Endodermal cell (in vitro differentiated cells): ENCODE results near the gene DHX38. TPM values are rescaled to one million over a fixed set of nuclear protein-coding genes. Genes with fewer than 3 reads are reported as not detected.
"Not testable (repeated sequence)": the region's sequence is repeated elsewhere in the genome, so short reads cannot be mapped to it uniquely, and the experiment has no call there.

ENCODE experiments used
- DNase-seq: peaks from one replicate; pipeline ENCODE4 v3.0.0-alpha.2; 2017
- H3K27ac ChIP-seq: 2 replicates; pipeline ENCODE4 v1.5.1; 2013; ENCODE audit warnings: mild to moderate bottlenecking, low read depth, low read length, moderate library complexity
- H3K27me3 ChIP-seq: 2 replicates; pipeline ENCODE4 v1.6.1; 2013; ENCODE audit warnings: mild to moderate bottlenecking, low read length, moderate library complexity; ENCODE audit not compliant: insufficient read depth, control insufficient read depth, poor library complexity, severe bottlenecking
- H3K36me3 ChIP-seq: 2 replicates; pipeline ENCODE4 v1.7.0; 2013; ENCODE audit warnings: mild to moderate bottlenecking, low read length, moderate library complexity; ENCODE audit not compliant: control insufficient read depth, insufficient read depth
- H3K4me1 ChIP-seq: one replicate; pipeline ENCODE4 v1.7.0; 2013; ENCODE audit warnings: low read length; ENCODE audit not compliant: control insufficient read depth, insufficient read depth
- H3K4me3 ChIP-seq: 2 replicates; pipeline ENCODE4 v1.5.1; 2013; ENCODE audit warnings: mild to moderate bottlenecking, low read length, moderate library complexity
- H3K9ac ChIP-seq: 2 replicates; pipeline ENCODE4 v1.6.1; 2013; ENCODE audit warnings: mild to moderate bottlenecking, low read length, moderate library complexity; ENCODE audit not compliant: poor library complexity, severe bottlenecking; ENCODE audit errors: extremely low read depth
- H3K9me3 ChIP-seq: 2 replicates; pipeline ENCODE4 v1.6.1; 2013; ENCODE audit warnings: mild to moderate bottlenecking, low read length, moderate library complexity; ENCODE audit not compliant: control insufficient read depth
- H3K27ac Mint-ChIP-seq: 2 replicates; pipeline ENCODE4 v1.8.0; 2020; ENCODE audit warnings: mixed read lengths
- H3K27me3 Mint-ChIP-seq: 2 replicates; pipeline ENCODE4 v1.8.0; 2021; ENCODE audit warnings: mild to moderate bottlenecking, mixed read lengths; ENCODE audit not compliant: insufficient read depth
- H3K36me3 Mint-ChIP-seq: 2 replicates; pipeline ENCODE4 v1.8.0; 2020; ENCODE audit warnings: low read depth, mixed read lengths
- H3K4me1 Mint-ChIP-seq: 2 replicates; pipeline ENCODE4 v1.8.0; 2020; ENCODE audit warnings: mixed read lengths
- H3K4me3 Mint-ChIP-seq: 2 replicates; pipeline ENCODE4 v1.8.0; 2020; ENCODE audit warnings: mild to moderate bottlenecking, moderate library complexity, mixed read lengths
- H3K9me3 Mint-ChIP-seq: 2 replicates; pipeline ENCODE4 v1.8.0; 2020; ENCODE audit warnings: mild to moderate bottlenecking, mixed read lengths
- CTCF ChIP-seq: fragments of 200-600 bp; sonication (generic); conservative IDR thresholded peaks from 2 replicates; pipeline ENCODE4 v1.5.0; 2021; ENCODE audit warnings: antibody characterized with exemption, mild to moderate bottlenecking
- WGBS, 2 experiments: methylation state at CpG; one replicate each; pipeline versions ENCODE4 v1.1.5 to v1.1.7; 2013; ENCODE audit warnings: missing lambda C conversion rate in 2 of 2, mixed read lengths in 1 of 2; ENCODE audit not compliant: insufficient coverage in 1 of 2, insufficient read length in 1 of 2; 5-methylcytosine and 5-hydroxymethylcytosine counted together
- total RNA-seq, 2 donors: library from RNA; stranded (reverse); fragmentation: NEBNext Ultra II Directional in 1 of 2; extraction: Animal tissue kit (Norgen Biotek cat#: 25700) in 1 of 2; gene quantifications; 2 replicates in 1 of 2; 3 replicates in 1 of 2; pipeline ENCODE4 v1.2.1, GENCODE V29; 2021

DHX38 gene
- total RNA-seq, 2 donors from 2014 or later, result 66.9 to 80.1 TPM

GRCh38 chr16:72068930-72069329, 24.7 kb upstream of the DHX38 start:
- no peak overlapping the region for H3K27ac ChIP-seq
- Mint-ChIP-seq H3K9me3 (peaks cover 7% of the 10 kb centered on the region), H3K27ac (no peak overlapping the region), H3K4me1 (peaks cover 18% of the 10 kb centered on the region), H3K4me3 (no peak overlapping the region), H3K36me3 (peaks cover 6% of the 10 kb centered on the region), H3K27me3 (peaks cover 12% of the 10 kb centered on the region)
- H3K4me3 ChIP-seq, result no peak overlapping the region
- H3K9ac ChIP-seq, result no peak overlapping the region
- peaks cover 18% of the 10 kb centered on the region for H3K9me3 ChIP-seq
- no peak for DNase-seq
- H3K27me3 ChIP-seq, result no peaks in the 10 kb centered on the region
- 89 to 100% methylated on average over 4 of the region's 4 CpGs for WGBS, 2 experiments
- H3K36me3 ChIP-seq, result no peaks in the 10 kb centered on the region
- TF ChIP-seq CTCF, result no peak
- H3K4me1 ChIP-seq, result peaks cover 4% of the 10 kb centered on the region

- peaks cover 1% of the 10 kb centered on the region for H3K27me3 Mint-ChIP-seq
- H3K4me3 Mint-ChIP-seq, result peak overlapping the region; percentile 2
- no peaks in the 10 kb centered on the region for H3K36me3 ChIP-seq
- TF ChIP-seq CTCF, result no peak
- H3K4me1 ChIP-seq, result no peaks in the 10 kb centered on the region
- peak overlapping the region; percentile 94 for H3K27ac Mint-ChIP-seq
- no peak overlapping the region for H3K27ac ChIP-seq
- no peak overlapping the region for H3K4me3 ChIP-seq
- DNase-seq, result peak; percentile 80
- H3K9me3 ChIP-seq, result peaks cover 6% of the 10 kb centered on the region
- H3K9me3 Mint-ChIP-seq, result no peaks in the 10 kb centered on the region
- H3K4me1 Mint-ChIP-seq, result peaks cover 16% of the 10 kb centered on the region
- 87 to 89% methylated on average over 10 to 12 of the region's 12 CpGs for WGBS, 2 experiments
- no peak overlapping the region for H3K9ac ChIP-seq
- no peaks in the 10 kb centered on the region for H3K36me3 Mint-ChIP-seq
- H3K27me3 ChIP-seq, result no peaks in the 10 kb centered on the region
These were observed 20.9 kb upstream of the DHX38 start for GRCh38 chr16:72072514-72073342.

- Histone ChIP-seq H3K27me3 (no peaks in the 10 kb centered on the region), H3K9ac (no peak overlapping the region), H3K27ac (no peak overlapping the region), H3K4me3 (no peak overlapping the region), H3K4me1 (no peaks in the 10 kb centered on the region), H3K36me3 (no peaks in the 10 kb centered on the region), H3K9me3 (peaks cover 6% of the 10 kb centered on the region)
- Mint-ChIP-seq H3K36me3 (no peaks in the 10 kb centered on the region), H3K4me3 (no peak overlapping the region), H3K4me1 (peaks cover 24% of the 10 kb centered on the region), H3K27ac (no peak overlapping the region), H3K9me3 (no peaks in the 10 kb centered on the region), H3K27me3 (peaks cover 1% of the 10 kb centered on the region)
- no peak for TF ChIP-seq CTCF
- no peak for DNase-seq
- WGBS, 2 experiments, result 93 to 95% methylated on average over 3 to 8 of the region's 8 CpGs
These were observed 20.0 kb upstream of the DHX38 start for GRCh38 chr16:72073560-72074230.

GRCh38 chr16:72075067-72075466, 18.6 kb upstream of the DHX38 start:
- H3K4me1 ChIP-seq, H3K9me3 ChIP-seq, H3K27me3 Mint-ChIP-seq, H3K36me3 Mint-ChIP-seq, H3K36me3 ChIP-seq, H3K4me3 ChIP-seq, H3K9ac ChIP-seq, H3K9me3 Mint-ChIP-seq, H3K27me3 ChIP-seq, H3K27ac ChIP-seq, H3K27ac Mint-ChIP-seq, H3K4me3 Mint-ChIP-seq, DNase-seq: not testable (repeated sequence)
- WGBS, 2 experiments, result 65% methylated on average over 2 of the region's 6 CpGs; no CpG with 5 or more reads in 1 of the 2 experiments
- H3K4me1 Mint-ChIP-seq, result peaks cover 24% of the 10 kb centered on the region
